BJ (cell line): Measurements from ENCODE around the gene DNAJC22. TPM values are rescaled to one million over a fixed set of nuclear protein-coding genes. Genes with fewer than 3 reads are reported as not detected.
"Not testable (repeated sequence)": the region's sequence is repeated elsewhere in the genome, so short reads cannot be mapped to it uniquely, and the experiment has no call there.

Source experiments
- CTCF ChIA-PET: fragments of 350-600 bp; formaldehyde crosslinking; extraction: SDS; loops from one replicate; lab custom pipeline; 2021; ENCODE audit warnings: antibody characterized with exemption, inconsistent platforms; lab: Yijun Ruan, JAX
- POLR2A ChIA-PET: fragments of 300-600 bp; sonication (Branson Sonifier 250); formaldehyde crosslinking; extraction: SDS; loops from one replicate; lab custom pipeline; 2021; ENCODE audit warnings: antibody characterized with exemption; lab: Charles Lee
- DNase-seq: peaks from one replicate; pipeline ENCODE4 v3.0.0-alpha.2; 2011; ENCODE audit warnings: low read depth
- H3K27me3 ChIP-seq: 2 replicates; pipeline ENCODE4 v1.6.0; 2011; ENCODE audit warnings: low read length; ENCODE audit not compliant: control insufficient read depth, insufficient read depth
- H3K36me3 ChIP-seq: 2 replicates; pipeline ENCODE4 v1.5.1; 2011; ENCODE audit warnings: low read length; ENCODE audit not compliant: control insufficient read depth, insufficient read depth
- H3K4me3 ChIP-seq: 2 replicates; pipeline ENCODE4 v1.5.1; 2011; ENCODE audit warnings: low read depth, mild to moderate bottlenecking, control low read depth, low read length
- CTCF ChIP-seq: IDR thresholded peaks from 2 replicates; pipeline ENCODE4 v1.5.1; 2011; ENCODE audit warnings: low read depth, mild to moderate bottlenecking, control low read depth, inconsistent platforms, low read length, moderate library complexity; ENCODE audit not compliant: insufficient read depth
- polyA plus RNA-seq: library from polyadenylated mRNA; depleted of rRNA; stranded (reverse); fragments of >200 nt; gene quantifications from 2 replicates; pipeline ENCODE4 v1.2.3, GENCODE V29; 2011

The DNAJC22 gene
- polyA plus RNA-seq, 1 experiment = 4.3 TPM

GRCh38 chr12:49305762-49306510 is 40.8 kb upstream of the DNAJC22 start:
- CTCF ChIA-PET = interaction anchor here (3.6 kb wide), 1 partner anchor 11 kb away, joined by 26 read pairs; the partner anchor contains the start of gene PRPH
- Histone ChIP-seq H3K27me3 (peaks cover 6% of the 10 kb centered on the region), H3K4me3 (no peak overlapping the region), H3K36me3 (no peaks in the 10 kb centered on the region)
- TF ChIP-seq CTCF = no peak
- POLR2A ChIA-PET = no interaction called here
- DNase-seq = no peak

GRCh38 chr12:49309386-49309785 is 37.3 kb upstream of the DNAJC22 start:
- ChIA-PET POLR2A (no interaction called here), CTCF (interaction anchor here (0.8 to 1.4 kb wide), 3 partner anchors 12 to 22 kb away, joined by 3 to 7 read pairs (median 4); no protein-coding TSS in a partner anchor)
- H3K4me3 ChIP-seq = no peak overlapping the region
- no peaks in the 10 kb centered on the region for H3K36me3 ChIP-seq
- DNase-seq = no peak
- H3K27me3 ChIP-seq = peaks cover 6% of the 10 kb centered on the region
- TF ChIP-seq CTCF = no peak

- CTCF ChIA-PET = interaction anchor here (0.6 kb wide), 1 partner anchor 66 kb away, joined by 3 read pairs; no protein-coding TSS in a partner anchor
These were observed 36.2 kb upstream of the DNAJC22 start for GRCh38 chr12:49310451-49311000.

GRCh38 chr12:49314811-49315210 is 31.9 kb upstream of the DNAJC22 start:
- Histone ChIP-seq H3K36me3 (no peaks in the 10 kb centered on the region), H3K27me3 (no peaks in the 10 kb centered on the region; the same call in 1 of the 2 replicates), H3K4me3 (no peak overlapping the region)
- no peak for DNase-seq
- POLR2A ChIA-PET = no interaction called here
- CTCF ChIA-PET = interaction anchor here (1.2 to 1.6 kb wide), 2 partner anchors 17 to 19 kb away, joined by 3 to 4 read pairs; no protein-coding TSS in a partner anchor
- TF ChIP-seq CTCF = no peak

More at GRCh38 chr12:49310451-49311000, 36.2 kb upstream of the DNAJC22 start:
- DNase-seq, H3K4me3 ChIP-seq, H3K27me3 ChIP-seq, H3K36me3 ChIP-seq, POLR2A ChIA-PET: not testable (repeated sequence)

GRCh38 chr12:49317118-49317517 is 29.6 kb upstream of the DNAJC22 start:
- DNase-seq, H3K36me3 ChIP-seq, H3K4me3 ChIP-seq, POLR2A ChIA-PET, H3K27me3 ChIP-seq: not testable (repeated sequence)
- CTCF ChIA-PET = interaction anchor here (0.6 kb wide), 1 partner anchor 15 kb away, joined by 3 read pairs; no protein-coding TSS in a partner anchor

- DNase-seq, POLR2A ChIA-PET: not testable (repeated sequence)
- CTCF ChIA-PET = interaction anchor here (0.7 to 2.7 kb wide), 3 partner anchors 16 to 68 kb away, joined by 3 to 16 read pairs (median 3); partner anchors contain the start of gene C1QL4
These were observed 26.1 kb upstream of the DNAJC22 start for GRCh38 chr12:49320411-49321103.

More at GRCh38 chr12:49320411-49321103, 26.1 kb upstream of the DNAJC22 start:
- H3K27me3 ChIP-seq, H3K4me3 ChIP-seq, H3K36me3 ChIP-seq: not testable (repeated sequence)
